HepG2 (cell line): ENCODE measurements around the gene JPH2. TPM values are rescaled to one million over a fixed set of nuclear protein-coding genes. Genes with fewer than 3 reads are reported as not detected.

ENCODE experiments used
- ARID2 ChIP-seq: sonication (generic); formaldehyde crosslinking; IDR thresholded peaks from 2 replicates; pipeline ENCODE4 v1.8.1; 2022; ENCODE audit warnings: mild to moderate bottlenecking, missing genetic modification reagents, borderline replicate concordance
- CBX5 ChIP-seq: sonication (generic); formaldehyde crosslinking; IDR thresholded peaks from 2 replicates; pipeline ENCODE4 v1.4.0; 2020; ENCODE audit warnings: missing genetic modification reagents, borderline replicate concordance
- CREM ChIP-seq, 2 experiments: sonication (generic) in 1 of 2; formaldehyde crosslinking in 1 of 2; IDR thresholded peaks; 2 replicates each; pipeline versions ENCODE4 v1.4.0 to v1.6.1; 2016 to 2020; ENCODE audit warnings: antibody characterized with exemption in 1 of 2, mild to moderate bottlenecking in 1 of 2, missing genetic modification reagents in 1 of 2
- FOSL2 ChIP-seq: sonication (generic); formaldehyde crosslinking; IDR thresholded peaks from 2 replicates; pipeline ENCODE4 v1.4.0; 2020; ENCODE audit warnings: missing genetic modification reagents
- GABPB1 ChIP-seq: IDR thresholded peaks from 2 replicates; pipeline ENCODE4 v1.6.1; 2016; ENCODE audit warnings: mild to moderate bottlenecking, missing genetic modification reagents, moderate library complexity, missing compliant biosample characterization
- GATA4 ChIP-seq: sonication (generic); IDR thresholded peaks from 2 replicates; pipeline ENCODE4 v1.6.1; 2016; ENCODE audit warnings: antibody characterized with exemption, low read depth, borderline replicate concordance
- KLF6 ChIP-seq: IDR thresholded peaks from 2 replicates; pipeline ENCODE4 v1.8.0; 2016; ENCODE audit warnings: missing biosample characterization, missing genetic modification reagents
- MAZ ChIP-seq, 2 experiments: sonication (generic) in 1 of 2; formaldehyde crosslinking in 1 of 2; IDR thresholded peaks; 2 replicates each; pipeline versions ENCODE4 v1.5.0 to v1.6.1; 2012 to 2020; ENCODE audit warnings: low read depth in 2 of 2, mild to moderate bottlenecking in 2 of 2, borderline replicate concordance in 1 of 2, improper control_type of control experiment in 1 of 2, low read length in 1 of 2, missing genetic modification reagents in 1 of 2, moderate library complexity in 1 of 2
- NBN ChIP-seq: fragments of 450-650 bp; conservative IDR thresholded peaks from 2 replicates; pipeline ENCODE4 v1.6.1; 2017
- SATB2 ChIP-seq: sonication (generic); formaldehyde crosslinking; IDR thresholded peaks from 2 replicates; pipeline ENCODE4 v1.5.0; 2020; ENCODE audit warnings: missing genetic modification reagents
- SMAD3 ChIP-seq: sonication (generic); formaldehyde crosslinking; IDR thresholded peaks from 2 replicates; pipeline ENCODE4 v1.4.0; 2020; ENCODE audit warnings: missing genetic modification reagents
- SP2 ChIP-seq: sonication (generic); formaldehyde crosslinking; IDR thresholded peaks from 2 replicates; pipeline ENCODE4 v1.5.1; 2020; ENCODE audit warnings: mild to moderate bottlenecking, missing genetic modification reagents
- TEAD3 ChIP-seq: optimal IDR thresholded peaks from 2 replicates; pipeline ENCODE3; 2016; ENCODE audit warnings: borderline replicate concordance
- TSC22D2 ChIP-seq: sonication (generic); formaldehyde crosslinking; IDR thresholded peaks from 2 replicates; pipeline ENCODE4 v1.5.1; 2020; ENCODE audit warnings: missing genetic modification reagents, mild to moderate bottlenecking, borderline replicate concordance
- ZNF530 ChIP-seq: sonication (generic); formaldehyde crosslinking; IDR thresholded peaks from 2 replicates; pipeline ENCODE4 v1.5.0; 2020; ENCODE audit warnings: low read depth, mild to moderate bottlenecking, missing genetic modification reagents
- ZNF567 ChIP-seq: sonication (generic); formaldehyde crosslinking; IDR thresholded peaks from 2 replicates; pipeline ENCODE4 v1.8.1; 2023; ENCODE audit warnings: mild to moderate bottlenecking, missing genetic modification reagents, borderline replicate concordance
- ZNF724P ChIP-seq: sonication (generic); formaldehyde crosslinking; IDR thresholded peaks from 2 replicates; pipeline ENCODE4 v1.8.0; 2022; ENCODE audit warnings: missing genetic modification reagents, borderline replicate concordance
- ZNF777 ChIP-seq: sonication (generic); formaldehyde crosslinking; IDR thresholded peaks from 2 replicates; pipeline ENCODE4 v1.4.0; 2020; ENCODE audit warnings: missing genetic modification reagents
- ZNF792 ChIP-seq: IDR thresholded peaks from 2 replicates; pipeline ENCODE4 v1.6.1; 2016
- ZSCAN20 ChIP-seq: sonication (generic); formaldehyde crosslinking; IDR thresholded peaks from 2 replicates; pipeline ENCODE4 v1.4.0; 2020; ENCODE audit warnings: missing genetic modification reagents, mild to moderate bottlenecking, borderline replicate concordance
- polyA plus RNA-seq, 8 experiments: library from polyadenylated mRNA; depleted of rRNA in 3 of 8; stranded (reverse) in 7 of 8; unstranded in 1 of 8; fragments of >200 nt; fragmentation: Illumina TruSeq in 4 of 8; extraction: Trizol in 4 of 8; gene quantifications; 2 replicates each; pipeline versions ENCODE4 v1.2.1 to v1.2.3, GENCODE V29; 2011 to 2016; ENCODE audit warnings: low read depth in 4 of 8, missing spikeins in 1 of 8, mixed read lengths in 1 of 8; ENCODE audit not compliant: insufficient read depth in 1 of 8
- total RNA-seq, 5 experiments: library from RNA; depleted of rRNA; stranded (reverse); fragments of >200 nt; fragmentation: Illumina TruSeq; extraction: Trizol; gene quantifications; 2 replicates each; pipeline ENCODE4 v1.2.3, GENCODE V29; 2016; ENCODE audit warnings: low read depth in 1 of 5
- TF ChIP-seq, protein P1 (sequence below): sonication (generic); formaldehyde crosslinking; IDR thresholded peaks from 2 replicates; pipeline ENCODE4 v1.8.1; 2023; ENCODE audit warnings: mild to moderate bottlenecking, missing genetic modification reagents
- TF ChIP-seq, protein P2 (sequence below): sonication (generic); formaldehyde crosslinking; IDR thresholded peaks from 2 replicates; pipeline ENCODE4 v1.4.0; 2020; ENCODE audit warnings: mild to moderate bottlenecking, missing genetic modification reagents
- TF ChIP-seq, protein P3 (sequence below): IDR thresholded peaks from 2 replicates; pipeline ENCODE4 v1.6.1; 2018; ENCODE audit warnings: missing genetic modification reagents, mild to moderate bottlenecking, missing compliant biosample characterization
- TF ChIP-seq, protein P4 (sequence below), 2 experiments: sonication (generic) in 1 of 2; formaldehyde crosslinking in 1 of 2; IDR thresholded peaks; 2 replicates each; pipeline versions ENCODE4 v1.4.0 to v1.6.1; 2018 to 2020; ENCODE audit warnings: missing genetic modification reagents in 2 of 2, borderline replicate concordance in 1 of 2, low read depth in 1 of 2, mild to moderate bottlenecking in 1 of 2, missing biosample characterization in 1 of 2

The JPH2 gene
- total and polyA plus RNA-seq, 2 of the 13 experiments (the other 11 are each of a cell fraction or from before 2014, with no cell fraction given), result 0.42 TPM; not detected in 1

DNA sequence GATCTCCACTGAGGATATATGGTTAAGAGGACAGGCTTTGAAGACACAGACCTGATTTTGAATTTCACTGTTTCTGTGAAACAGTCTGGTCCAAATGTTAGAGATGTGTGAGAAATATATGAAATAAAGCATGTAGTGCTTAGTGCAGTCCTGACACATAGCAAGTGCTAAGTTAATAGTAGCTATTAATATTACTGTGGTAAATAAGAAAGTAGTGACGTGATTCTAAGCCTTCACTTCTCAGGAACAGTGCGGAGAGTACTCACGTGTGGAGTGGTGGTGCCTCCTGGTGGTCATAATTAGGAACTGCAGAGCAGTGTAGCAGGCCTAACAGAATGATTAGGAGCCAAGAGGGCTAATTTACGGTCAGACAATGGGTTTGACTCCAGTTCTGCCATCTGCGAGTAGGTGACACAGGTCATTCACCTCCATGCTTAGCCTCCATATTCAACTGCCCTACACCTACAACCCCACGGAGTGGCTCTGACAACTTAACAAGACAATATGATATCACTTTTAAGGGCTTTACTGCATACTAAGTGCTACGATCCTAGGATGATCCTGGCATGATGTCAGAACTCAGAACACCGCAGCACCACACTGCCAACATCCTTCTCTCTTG is 106.2 kb downstream of the JPH2 start (continued):
- TF ChIP-seq ZNF567 (CRISPR knock-in tag) (no peak), FOSL2 (CRISPR knock-in tag) (peak; percentile 24; the same call in 1 of the 2 replicates), ARID2 (no peak), NBN (no peak), MAZ (IDR thresholded peaks at IDR 0.05; ENCODE audit: borderline replicate concordance, low read depth, low read length) (no peak), MAZ (CRISPR knock-in tag; IDR thresholded peaks at IDR 0.05; ENCODE audit: low read depth) (no peak), GATA4 (no peak), TEAD3 (peak; percentile 45), ZNF530 (CRISPR knock-in tag) (no peak), GABPB1 (peak; percentile 21; the same call in 1 of the 2 replicates), ZNF777 (CRISPR knock-in tag) (no peak), ZNF724P (CRISPR knock-in tag) (no peak), SP2 (CRISPR knock-in tag) (no peak), ZNF792 (CRISPR knock-in tag) (no peak), SATB2 (CRISPR knock-in tag) (no peak), CREM (IDR thresholded peaks at IDR 0.05) (no peak), CREM (CRISPR knock-in tag; IDR thresholded peaks at IDR 0.05) (no peak), KLF6 (CRISPR knock-in tag) (no peak), SMAD3 (CRISPR knock-in tag) (0 out of 2 replicates have a peak, but pooled peaks have one; percentile 80), TSC22D2 (CRISPR knock-in tag) (0 out of 2 replicates have a peak, but pooled peaks have one; percentile 61), ZSCAN20 (CRISPR knock-in tag) (no peak), CBX5 (CRISPR knock-in tag) (0 out of 2 replicates have a peak, but pooled peaks have one; percentile 25)
- TF ChIP-seq, protein P1, sequence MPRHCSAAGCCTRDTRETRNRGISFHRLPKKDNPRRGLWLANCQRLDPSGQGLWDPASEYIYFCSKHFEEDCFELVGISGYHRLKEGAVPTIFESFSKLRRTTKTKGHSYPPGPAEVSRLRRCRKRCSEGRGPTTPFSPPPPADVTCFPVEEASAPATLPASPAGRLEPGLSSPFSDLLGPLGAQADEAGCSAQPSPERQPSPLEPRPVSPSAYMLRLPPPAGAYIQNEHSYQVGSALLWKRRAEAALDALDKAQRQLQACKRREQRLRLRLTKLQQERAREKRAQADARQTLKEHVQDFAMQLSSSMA, result no peak
- TF ChIP-seq, protein P2, sequence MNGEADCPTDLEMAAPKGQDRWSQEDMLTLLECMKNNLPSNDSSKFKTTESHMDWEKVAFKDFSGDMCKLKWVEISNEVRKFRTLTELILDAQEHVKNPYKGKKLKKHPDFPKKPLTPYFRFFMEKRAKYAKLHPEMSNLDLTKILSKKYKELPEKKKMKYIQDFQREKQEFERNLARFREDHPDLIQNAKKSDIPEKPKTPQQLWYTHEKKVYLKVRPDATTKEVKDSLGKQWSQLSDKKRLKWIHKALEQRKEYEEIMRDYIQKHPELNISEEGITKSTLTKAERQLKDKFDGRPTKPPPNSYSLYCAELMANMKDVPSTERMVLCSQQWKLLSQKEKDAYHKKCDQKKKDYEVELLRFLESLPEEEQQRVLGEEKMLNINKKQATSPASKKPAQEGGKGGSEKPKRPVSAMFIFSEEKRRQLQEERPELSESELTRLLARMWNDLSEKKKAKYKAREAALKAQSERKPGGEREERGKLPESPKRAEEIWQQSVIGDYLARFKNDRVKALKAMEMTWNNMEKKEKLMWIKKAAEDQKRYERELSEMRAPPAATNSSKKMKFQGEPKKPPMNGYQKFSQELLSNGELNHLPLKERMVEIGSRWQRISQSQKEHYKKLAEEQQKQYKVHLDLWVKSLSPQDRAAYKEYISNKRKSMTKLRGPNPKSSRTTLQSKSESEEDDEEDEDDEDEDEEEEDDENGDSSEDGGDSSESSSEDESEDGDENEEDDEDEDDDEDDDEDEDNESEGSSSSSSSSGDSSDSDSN (CRISPR knock-in tag), result no peak
- TF ChIP-seq, protein P3, sequence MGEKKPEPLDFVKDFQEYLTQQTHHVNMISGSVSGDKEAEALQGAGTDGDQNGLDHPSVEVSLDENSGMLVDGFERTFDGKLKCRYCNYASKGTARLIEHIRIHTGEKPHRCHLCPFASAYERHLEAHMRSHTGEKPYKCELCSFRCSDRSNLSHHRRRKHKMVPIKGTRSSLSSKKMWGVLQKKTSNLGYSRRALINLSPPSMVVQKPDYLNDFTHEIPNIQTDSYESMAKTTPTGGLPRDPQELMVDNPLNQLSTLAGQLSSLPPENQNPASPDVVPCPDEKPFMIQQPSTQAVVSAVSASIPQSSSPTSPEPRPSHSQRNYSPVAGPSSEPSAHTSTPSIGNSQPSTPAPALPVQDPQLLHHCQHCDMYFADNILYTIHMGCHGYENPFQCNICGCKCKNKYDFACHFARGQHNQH (CRISPR knock-in tag), result peak; percentile 43; the same call in 1 of the 2 replicates
- TF ChIP-seq, protein P4, sequence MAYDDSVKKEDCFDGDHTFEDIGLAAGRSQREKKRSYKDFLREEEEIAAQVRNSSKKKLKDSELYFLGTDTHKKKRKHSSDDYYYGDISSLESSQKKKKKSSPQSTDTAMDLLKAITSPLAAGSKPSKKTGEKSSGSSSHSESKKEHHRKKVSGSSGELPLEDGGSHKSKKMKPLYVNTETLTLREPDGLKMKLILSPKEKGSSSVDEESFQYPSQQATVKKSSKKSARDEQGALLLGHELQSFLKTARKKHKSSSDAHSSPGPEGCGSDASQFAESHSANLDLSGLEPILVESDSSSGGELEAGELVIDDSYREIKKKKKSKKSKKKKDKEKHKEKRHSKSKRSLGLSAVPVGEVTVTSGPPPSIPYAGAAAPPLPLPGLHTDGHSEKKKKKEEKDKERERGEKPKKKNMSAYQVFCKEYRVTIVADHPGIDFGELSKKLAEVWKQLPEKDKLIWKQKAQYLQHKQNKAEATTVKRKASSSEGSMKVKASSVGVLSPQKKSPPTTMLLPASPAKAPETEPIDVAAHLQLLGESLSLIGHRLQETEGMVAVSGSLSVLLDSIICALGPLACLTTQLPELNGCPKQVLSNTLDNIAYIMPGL (CRISPR knock-in tag; IDR thresholded peaks at IDR 0.05; ENCODE audit: borderline replicate concordance in 1 of 2, low read depth in 1 of 2), result peak in 1 of 2 experiments; percentile 75; a peak in 1 of 4 replicates
